ENCODE results near the gene DESI1. TPM values are rescaled to one million over a fixed set of nuclear protein-coding genes. Genes with fewer than 3 reads are reported as not detected.

The DESI1 gene
- total and polyA plus RNA-seq, 4 donors = 28.4 to 64.1 (median 46.3) TPM

DNA sequence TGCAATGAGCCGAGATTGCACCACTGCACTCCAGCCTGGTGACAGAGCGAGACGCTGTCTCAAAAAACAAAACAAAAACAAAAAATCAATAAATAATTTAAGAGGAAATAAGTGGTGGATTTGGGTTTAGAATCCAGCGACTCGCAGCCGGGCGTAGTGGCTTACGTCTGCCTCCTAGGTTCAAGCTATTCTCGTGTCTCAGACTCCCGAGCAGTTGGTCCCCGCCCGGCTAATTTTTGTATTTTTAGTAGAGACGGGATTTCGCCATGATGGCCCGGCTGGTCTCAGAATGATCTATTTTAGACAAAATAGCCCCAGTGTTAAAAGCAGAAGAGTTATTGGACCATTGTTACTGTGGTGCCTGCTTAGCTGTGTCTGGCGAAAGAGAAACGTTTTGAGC is 38.0 kb upstream of the DESI1 start:
- WGBS (ENCODE audit: insufficient coverage) = over 99% methylated on average over 13 of the region's 17 CpGs
- Histone ChIP-seq H3K36me3 (ENCODE audit: control insufficient read depth, insufficient read depth, low read length) (peaks cover 72% of the 10 kb centered on the region), H3K27ac (ENCODE audit: low read depth, low read length) (no peak overlapping the region), H3K27me3 (ENCODE audit: control insufficient read depth, insufficient read depth, low read length) (no peaks in the 10 kb centered on the region), H3K9me3 (ENCODE audit: control insufficient read depth, insufficient read depth, low read length) (no peaks in the 10 kb centered on the region), H3K4me1 (ENCODE audit: control insufficient read depth, insufficient read depth, low read length) (no peaks in the 10 kb centered on the region), H3K4me3 (ENCODE audit: low read depth, low read length) (no peak overlapping the region)
- DNase-seq (ENCODE audit: low read depth in 4 of 6, low spot score in 6 of 6) = no peak

DNA sequence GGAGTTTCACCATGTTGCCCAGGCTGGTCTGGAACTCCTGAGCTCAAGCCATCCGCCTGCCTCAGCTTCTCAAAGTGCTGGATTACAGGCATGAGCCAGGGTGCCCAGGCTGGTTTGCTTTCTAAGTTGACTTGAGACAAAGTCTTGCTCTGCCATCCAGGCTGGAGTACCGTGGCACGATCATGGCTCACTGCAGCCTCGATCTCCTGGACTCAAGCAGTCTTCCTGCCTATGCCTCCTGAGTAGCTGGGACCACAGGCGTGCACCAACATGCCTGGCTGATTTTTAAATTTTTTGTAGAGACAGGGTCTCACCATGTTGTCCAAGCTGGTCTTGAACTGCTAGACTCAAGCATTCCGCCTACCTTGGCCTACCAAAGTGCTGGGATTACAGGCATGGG is 36.9 kb upstream of the DESI1 start:
- no peak for DNase-seq (ENCODE audit: low read depth in 4 of 6, low spot score in 6 of 6)
- Histone ChIP-seq H3K9me3 (ENCODE audit: control insufficient read depth, insufficient read depth, low read length) (no peaks in the 10 kb centered on the region), H3K27me3 (ENCODE audit: control insufficient read depth, insufficient read depth, low read length) (no peaks in the 10 kb centered on the region), H3K36me3 (ENCODE audit: control insufficient read depth, insufficient read depth, low read length) (peaks cover 69% of the 10 kb centered on the region), H3K4me3 (ENCODE audit: low read depth, low read length) (no peak overlapping the region), H3K4me1 (ENCODE audit: control insufficient read depth, insufficient read depth, low read length) (no peaks in the 10 kb centered on the region), H3K27ac (ENCODE audit: low read depth, low read length) (no peak overlapping the region)
- WGBS (ENCODE audit: insufficient coverage) = over 99% methylated on average over 5 of the region's 6 CpGs

DNA sequence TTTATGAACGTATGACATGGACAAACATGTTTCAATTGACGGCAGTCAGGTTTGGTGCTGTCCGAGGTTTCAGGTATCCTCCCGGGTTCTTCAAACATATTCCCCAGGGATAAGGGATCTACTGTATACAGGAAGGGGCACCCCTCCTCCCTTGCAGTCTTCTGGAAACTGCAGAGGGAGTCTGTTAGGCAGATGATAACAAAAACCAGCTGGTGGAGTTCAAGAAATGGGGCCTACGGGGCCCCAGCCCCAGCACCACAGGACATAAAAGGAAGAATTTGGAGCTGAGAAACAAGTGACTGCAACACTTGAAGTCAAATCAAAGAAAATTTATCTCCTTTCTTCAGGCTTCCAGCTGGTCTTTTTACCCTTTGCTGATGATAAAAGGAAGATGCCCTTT is 35.7 kb upstream of the DESI1 start:
- no peak overlapping the region for H3K4me3 ChIP-seq (ENCODE audit: low read depth, low read length)
- DNase-seq (ENCODE audit: low read depth in 4 of 6, low spot score in 6 of 6) = no peak
- H3K36me3 ChIP-seq (ENCODE audit: control insufficient read depth, insufficient read depth, low read length) = peaks cover 78% of the 10 kb centered on the region
- no CpG with 5 or more reads among the region's 5 CpGs for WGBS (ENCODE audit: insufficient coverage)
- H3K27me3 ChIP-seq (ENCODE audit: control insufficient read depth, insufficient read depth, low read length) = no peaks in the 10 kb centered on the region
- no peaks in the 10 kb centered on the region for H3K4me1 ChIP-seq (ENCODE audit: control insufficient read depth, insufficient read depth, low read length)
- no peak overlapping the region for H3K27ac ChIP-seq (ENCODE audit: low read depth, low read length)
- H3K9me3 ChIP-seq (ENCODE audit: control insufficient read depth, insufficient read depth, low read length) = no peaks in the 10 kb centered on the region

GRCh38 chr22:41654322-41654721 is 33.5 kb upstream of the DESI1 start:
- Histone ChIP-seq H3K27ac (ENCODE audit: low read depth, low read length) (no peak overlapping the region), H3K4me3 (ENCODE audit: low read depth, low read length) (no peak overlapping the region), H3K9me3 (ENCODE audit: control insufficient read depth, insufficient read depth, low read length) (no peaks in the 10 kb centered on the region), H3K4me1 (ENCODE audit: control insufficient read depth, insufficient read depth, low read length) (no peaks in the 10 kb centered on the region), H3K27me3 (ENCODE audit: control insufficient read depth, insufficient read depth, low read length) (no peaks in the 10 kb centered on the region), H3K36me3 (ENCODE audit: control insufficient read depth, insufficient read depth, low read length) (peaks cover 80% of the 10 kb centered on the region)
- WGBS (ENCODE audit: insufficient coverage) = 100% methylated on average over 1 of the region's 3 CpGs
- no peak for DNase-seq (ENCODE audit: low read depth in 4 of 6, low spot score in 6 of 6)

GRCh38 chr22:41650821-41651220 is 30.0 kb upstream of the DESI1 start:
- Histone ChIP-seq H3K4me3 (ENCODE audit: low read depth, low read length) (no peak overlapping the region), H3K4me1 (ENCODE audit: control insufficient read depth, insufficient read depth, low read length) (no peaks in the 10 kb centered on the region), H3K9me3 (ENCODE audit: control insufficient read depth, insufficient read depth, low read length) (no peaks in the 10 kb centered on the region), H3K27me3 (ENCODE audit: control insufficient read depth, insufficient read depth, low read length) (no peaks in the 10 kb centered on the region), H3K27ac (ENCODE audit: low read depth, low read length) (no peak overlapping the region), H3K36me3 (ENCODE audit: control insufficient read depth, insufficient read depth, low read length) (peaks cover 63% of the 10 kb centered on the region)
- DNase-seq (ENCODE audit: low read depth in 4 of 6, low spot score in 6 of 6) = no peak
- 96% methylated on average over 9 of the region's 11 CpGs for WGBS (ENCODE audit: insufficient coverage)

- 100% methylated on average over 1 of the region's 1 CpG for WGBS (ENCODE audit: insufficient coverage)
- H3K4me1 ChIP-seq (ENCODE audit: control insufficient read depth, insufficient read depth, low read length) = no peaks in the 10 kb centered on the region
- DNase-seq (ENCODE audit: low read depth in 4 of 6, low spot score in 6 of 6) = no peak
- no peaks in the 10 kb centered on the region for H3K27me3 ChIP-seq (ENCODE audit: control insufficient read depth, insufficient read depth, low read length)
- no peaks in the 10 kb centered on the region for H3K9me3 ChIP-seq (ENCODE audit: control insufficient read depth, insufficient read depth, low read length)
- H3K4me3 ChIP-seq (ENCODE audit: low read depth, low read length) = no peak overlapping the region
- no peak overlapping the region for H3K27ac ChIP-seq (ENCODE audit: low read depth, low read length)
- peaks cover 64% of the 10 kb centered on the region for H3K36me3 ChIP-seq (ENCODE audit: control insufficient read depth, insufficient read depth, low read length)
Observed at GRCh38 chr22:41650229-41650628, 29.4 kb upstream of the DESI1 start.

- DNase-seq (ENCODE audit: low read depth in 4 of 6, low spot score in 6 of 6) = no peak
- Histone ChIP-seq H3K27ac (ENCODE audit: low read depth, low read length) (no peak overlapping the region), H3K9me3 (ENCODE audit: control insufficient read depth, insufficient read depth, low read length) (no peaks in the 10 kb centered on the region), H3K36me3 (ENCODE audit: control insufficient read depth, insufficient read depth, low read length) (peaks cover 71% of the 10 kb centered on the region), H3K27me3 (ENCODE audit: control insufficient read depth, insufficient read depth, low read length) (no peaks in the 10 kb centered on the region), H3K4me1 (ENCODE audit: control insufficient read depth, insufficient read depth, low read length) (no peaks in the 10 kb centered on the region), H3K4me3 (ENCODE audit: low read depth, low read length) (no peak overlapping the region)
- no CpG with 5 or more reads among the region's 1 CpG for WGBS (ENCODE audit: insufficient coverage)
Observed at GRCh38 chr22:41648432-41648831, 27.6 kb upstream of the DESI1 start.

- Histone ChIP-seq H3K4me1 (ENCODE audit: control insufficient read depth, insufficient read depth, low read length) (no peaks in the 10 kb centered on the region), H3K9me3 (ENCODE audit: control insufficient read depth, insufficient read depth, low read length) (no peaks in the 10 kb centered on the region), H3K27ac (ENCODE audit: low read depth, low read length) (no peak overlapping the region), H3K4me3 (ENCODE audit: low read depth, low read length) (no peak overlapping the region), H3K27me3 (ENCODE audit: control insufficient read depth, insufficient read depth, low read length) (no peaks in the 10 kb centered on the region), H3K36me3 (ENCODE audit: control insufficient read depth, insufficient read depth, low read length) (peaks cover 70% of the 10 kb centered on the region)
- WGBS (ENCODE audit: insufficient coverage) = no CpG with 5 or more reads among the region's 3 CpGs
- no peak for DNase-seq (ENCODE audit: low read depth in 4 of 6, low spot score in 6 of 6)
Observed at GRCh38 chr22:41647771-41648170, 26.9 kb upstream of the DESI1 start.

- Histone ChIP-seq H3K9me3 (ENCODE audit: control insufficient read depth, insufficient read depth, low read length) (no peaks in the 10 kb centered on the region), H3K36me3 (ENCODE audit: control insufficient read depth, insufficient read depth, low read length) (peaks cover 66% of the 10 kb centered on the region), H3K4me1 (ENCODE audit: control insufficient read depth, insufficient read depth, low read length) (no peaks in the 10 kb centered on the region), H3K27ac (ENCODE audit: low read depth, low read length) (no peak overlapping the region), H3K4me3 (ENCODE audit: low read depth, low read length) (no peak overlapping the region), H3K27me3 (ENCODE audit: control insufficient read depth, insufficient read depth, low read length) (no peaks in the 10 kb centered on the region)
- 100% methylated on average over 2 of the region's 6 CpGs for WGBS (ENCODE audit: insufficient coverage)
- DNase-seq (ENCODE audit: low read depth in 4 of 6, low spot score in 6 of 6) = no peak
Observed at GRCh38 chr22:41642331-41643110, 21.7 kb upstream of the DESI1 start.

DNA sequence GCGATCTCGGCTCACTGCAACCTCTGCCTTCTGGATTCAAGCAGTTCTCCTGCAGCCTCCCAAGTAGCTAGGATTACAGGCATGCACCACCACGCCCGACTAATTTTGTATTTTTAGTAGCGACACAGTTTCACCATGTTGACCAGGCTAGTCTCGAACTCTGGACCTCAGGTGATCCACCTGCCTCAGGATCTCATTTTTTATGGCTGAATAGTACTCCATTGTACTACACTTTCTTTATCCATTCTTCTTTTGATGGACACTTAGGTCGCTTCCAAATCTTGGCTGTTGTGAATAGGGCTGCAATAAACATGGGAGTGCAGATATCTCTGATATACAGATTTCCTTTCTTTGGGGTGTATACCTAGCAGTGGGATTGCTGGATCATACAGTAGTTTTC is 21.0 kb upstream of the DESI1 start:
- no peaks in the 10 kb centered on the region for H3K9me3 ChIP-seq (ENCODE audit: control insufficient read depth, insufficient read depth, low read length)
- WGBS (ENCODE audit: insufficient coverage) = 100% methylated on average over 6 of the region's 7 CpGs
- H3K27me3 ChIP-seq (ENCODE audit: control insufficient read depth, insufficient read depth, low read length) = no peaks in the 10 kb centered on the region
- H3K27ac ChIP-seq (ENCODE audit: low read depth, low read length) = no peak overlapping the region
- H3K4me1 ChIP-seq (ENCODE audit: control insufficient read depth, insufficient read depth, low read length) = no peaks in the 10 kb centered on the region
- no peak for DNase-seq (ENCODE audit: low read depth in 4 of 6, low spot score in 6 of 6)
- H3K36me3 ChIP-seq (ENCODE audit: control insufficient read depth, insufficient read depth, low read length) = peaks cover 67% of the 10 kb centered on the region
- no peak overlapping the region for H3K4me3 ChIP-seq (ENCODE audit: low read depth, low read length)
